ENCODE measurements around the gene DSG2. TPM values are rescaled to one million over a fixed set of nuclear protein-coding genes. Genes with fewer than 3 reads are reported as not detected.

DSG2 gene
- total RNA-seq, 1 experiment from 2014 or later: 12.1 TPM

DNA sequence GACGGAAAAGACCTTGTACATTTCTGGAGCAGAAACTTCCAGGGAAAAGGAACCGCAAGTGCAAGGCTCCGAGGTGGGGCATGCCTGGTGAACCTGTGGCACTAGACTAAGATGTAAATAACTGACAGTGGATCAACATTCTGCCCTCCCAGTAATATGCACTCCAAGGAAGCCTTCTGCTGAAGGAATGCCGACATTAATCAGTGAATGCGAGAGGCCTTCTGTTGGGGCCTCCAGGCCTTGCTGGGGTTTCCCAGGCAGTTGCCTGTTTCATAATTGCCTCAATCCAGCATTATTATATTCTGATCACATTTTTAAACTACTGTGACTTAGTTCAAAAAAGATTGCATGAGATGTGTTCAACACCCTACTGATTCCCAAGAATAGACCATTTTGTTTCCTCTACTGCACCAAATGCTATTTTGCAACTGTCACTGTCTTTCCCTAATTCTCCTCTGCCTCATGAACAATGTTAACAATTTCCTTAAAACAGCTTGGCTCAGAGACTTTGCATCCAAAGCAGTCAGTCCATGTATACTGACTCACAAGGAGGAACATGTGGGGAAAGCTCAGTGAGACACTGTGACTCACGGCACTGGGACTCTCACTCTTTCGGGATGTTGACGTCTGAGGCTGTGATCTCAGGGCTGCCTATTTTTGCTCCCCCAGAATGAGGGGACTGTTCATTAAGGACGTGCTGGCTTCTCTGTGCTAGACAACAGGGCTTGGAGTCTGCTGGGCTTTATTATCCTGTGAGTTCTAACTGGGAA is 10.5 kb upstream of the DSG2 start:
- DNase-seq (ENCODE audit: low read depth, low spot score): no peak
- in situ Hi-C loops (cut with HindIII; ENCODE audit: low pct_unique_long_range_greater_than_20kb, low sequenced_read_pairs) (no loop called here), intact Hi-C loops (cut with micrococcal nuclease; ENCODE audit: unreplicated experiment) (no loop called here)
- POLR2A ChIA-PET: no interaction called here
- no peak for ATAC-seq
- no TSS peak for BruUV-seq (replicated peaks)
- Histone ChIP-seq H3K27ac (ENCODE audit: low read length) (no peak overlapping the region), H3K27me3 (ENCODE audit: control insufficient read depth, insufficient read depth, low read length) (no peaks in the 10 kb centered on the region), H3K4me3 (ENCODE audit: low read depth in 2 of 2, low read length in 2 of 2) (no peak overlapping the region), H3K9me3 (ENCODE audit: control insufficient read depth, insufficient read depth, low read depth, low read length) (no peaks in the 10 kb centered on the region), H3K4me1 (ENCODE audit: control insufficient read depth, insufficient read depth, low read length) (no peaks in the 10 kb centered on the region), H3K36me3 (ENCODE audit: control insufficient read depth, insufficient read depth, low read length) (no peaks in the 10 kb centered on the region)
- CTCF ChIA-PET: no interaction called here
- TF ChIP-seq TCF7L2 (IDR thresholded peaks at IDR 0.05; ENCODE audit: low read depth, low read length): no peak
- TF ChIP-seq, protein P1, sequence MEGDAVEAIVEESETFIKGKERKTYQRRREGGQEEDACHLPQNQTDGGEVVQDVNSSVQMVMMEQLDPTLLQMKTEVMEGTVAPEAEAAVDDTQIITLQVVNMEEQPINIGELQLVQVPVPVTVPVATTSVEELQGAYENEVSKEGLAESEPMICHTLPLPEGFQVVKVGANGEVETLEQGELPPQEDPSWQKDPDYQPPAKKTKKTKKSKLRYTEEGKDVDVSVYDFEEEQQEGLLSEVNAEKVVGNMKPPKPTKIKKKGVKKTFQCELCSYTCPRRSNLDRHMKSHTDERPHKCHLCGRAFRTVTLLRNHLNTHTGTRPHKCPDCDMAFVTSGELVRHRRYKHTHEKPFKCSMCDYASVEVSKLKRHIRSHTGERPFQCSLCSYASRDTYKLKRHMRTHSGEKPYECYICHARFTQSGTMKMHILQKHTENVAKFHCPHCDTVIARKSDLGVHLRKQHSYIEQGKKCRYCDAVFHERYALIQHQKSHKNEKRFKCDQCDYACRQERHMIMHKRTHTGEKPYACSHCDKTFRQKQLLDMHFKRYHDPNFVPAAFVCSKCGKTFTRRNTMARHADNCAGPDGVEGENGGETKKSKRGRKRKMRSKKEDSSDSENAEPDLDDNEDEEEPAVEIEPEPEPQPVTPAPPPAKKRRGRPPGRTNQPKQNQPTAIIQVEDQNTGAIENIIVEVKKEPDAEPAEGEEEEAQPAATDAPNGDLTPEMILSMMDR (IDR thresholded peaks at IDR 0.05): no peak
- no peak for TF ChIP-seq SIN3A (IDR thresholded peaks at IDR 0.05; ENCODE audit: borderline replicate concordance, insufficient read depth, low read depth, low read length)
- TF ChIP-seq, protein P2, sequence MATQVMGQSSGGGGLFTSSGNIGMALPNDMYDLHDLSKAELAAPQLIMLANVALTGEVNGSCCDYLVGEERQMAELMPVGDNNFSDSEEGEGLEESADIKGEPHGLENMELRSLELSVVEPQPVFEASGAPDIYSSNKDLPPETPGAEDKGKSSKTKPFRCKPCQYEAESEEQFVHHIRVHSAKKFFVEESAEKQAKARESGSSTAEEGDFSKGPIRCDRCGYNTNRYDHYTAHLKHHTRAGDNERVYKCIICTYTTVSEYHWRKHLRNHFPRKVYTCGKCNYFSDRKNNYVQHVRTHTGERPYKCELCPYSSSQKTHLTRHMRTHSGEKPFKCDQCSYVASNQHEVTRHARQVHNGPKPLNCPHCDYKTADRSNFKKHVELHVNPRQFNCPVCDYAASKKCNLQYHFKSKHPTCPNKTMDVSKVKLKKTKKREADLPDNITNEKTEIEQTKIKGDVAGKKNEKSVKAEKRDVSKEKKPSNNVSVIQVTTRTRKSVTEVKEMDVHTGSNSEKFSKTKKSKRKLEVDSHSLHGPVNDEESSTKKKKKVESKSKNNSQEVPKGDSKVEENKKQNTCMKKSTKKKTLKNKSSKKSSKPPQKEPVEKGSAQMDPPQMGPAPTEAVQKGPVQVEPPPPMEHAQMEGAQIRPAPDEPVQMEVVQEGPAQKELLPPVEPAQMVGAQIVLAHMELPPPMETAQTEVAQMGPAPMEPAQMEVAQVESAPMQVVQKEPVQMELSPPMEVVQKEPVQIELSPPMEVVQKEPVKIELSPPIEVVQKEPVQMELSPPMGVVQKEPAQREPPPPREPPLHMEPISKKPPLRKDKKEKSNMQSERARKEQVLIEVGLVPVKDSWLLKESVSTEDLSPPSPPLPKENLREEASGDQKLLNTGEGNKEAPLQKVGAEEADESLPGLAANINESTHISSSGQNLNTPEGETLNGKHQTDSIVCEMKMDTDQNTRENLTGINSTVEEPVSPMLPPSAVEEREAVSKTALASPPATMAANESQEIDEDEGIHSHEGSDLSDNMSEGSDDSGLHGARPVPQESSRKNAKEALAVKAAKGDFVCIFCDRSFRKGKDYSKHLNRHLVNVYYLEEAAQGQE (IDR thresholded peaks at IDR 0.05; ENCODE audit: insufficient read depth in 1 of 2, low read depth in 2 of 2, low read length in 1 of 2): no peak
- TF ChIP-seq POLR2AphosphoS5 (IDR thresholded peaks at IDR 0.05; ENCODE audit: low read depth, low read length): no peak

DNA sequence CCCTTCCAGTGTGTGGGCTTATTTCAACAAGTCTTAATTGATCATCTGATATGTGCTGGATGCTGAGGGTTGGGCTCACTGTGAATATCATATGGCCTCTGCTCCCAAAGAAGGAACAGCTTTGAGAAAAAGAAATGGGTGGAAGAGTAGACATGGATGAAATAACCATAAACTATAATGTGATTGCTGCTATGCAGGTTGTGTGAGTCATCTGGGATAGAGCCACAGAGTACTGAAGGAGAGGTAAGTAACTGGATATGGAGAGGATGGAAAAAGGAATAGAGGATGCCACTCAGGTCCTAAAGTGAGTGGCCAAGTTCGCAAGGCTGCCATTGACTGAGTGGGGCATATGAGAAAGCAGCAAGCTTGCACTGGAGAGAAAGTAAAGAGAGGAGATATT is 8.7 kb upstream of the DSG2 start:
- Histone ChIP-seq H3K9me3 (ENCODE audit: control insufficient read depth, insufficient read depth, low read depth, low read length) (no peaks in the 10 kb centered on the region), H3K4me1 (ENCODE audit: control insufficient read depth, insufficient read depth, low read length) (no peaks in the 10 kb centered on the region), H3K27me3 (ENCODE audit: control insufficient read depth, insufficient read depth, low read length) (no peaks in the 10 kb centered on the region), H3K36me3 (ENCODE audit: control insufficient read depth, insufficient read depth, low read length) (no peaks in the 10 kb centered on the region), H3K4me3 (ENCODE audit: low read depth in 2 of 2, low read length in 2 of 2) (no peak overlapping the region), H3K27ac (ENCODE audit: low read length) (no peak overlapping the region)
- DNase-seq (ENCODE audit: low read depth, low spot score) (no peak), ATAC-seq (no peak)
- TF ChIP-seq SIN3A (IDR thresholded peaks at IDR 0.05; ENCODE audit: borderline replicate concordance, insufficient read depth, low read depth, low read length): no peak
- TF ChIP-seq TCF7L2 (IDR thresholded peaks at IDR 0.05; ENCODE audit: low read depth, low read length): no peak
- TF ChIP-seq, protein P1 (IDR thresholded peaks at IDR 0.05): no peak
- no peak for TF ChIP-seq POLR2AphosphoS5 (IDR thresholded peaks at IDR 0.05; ENCODE audit: low read depth, low read length)
- TF ChIP-seq, protein P2 (IDR thresholded peaks at IDR 0.05; ENCODE audit: insufficient read depth in 1 of 2, low read depth in 2 of 2, low read length in 1 of 2): no peak
- intact Hi-C loops (cut with micrococcal nuclease; ENCODE audit: unreplicated experiment) (no loop called here), in situ Hi-C loops (cut with HindIII; ENCODE audit: low pct_unique_long_range_greater_than_20kb, low sequenced_read_pairs) (no loop called here)
- no TSS peak for BruUV-seq (replicated peaks)
- ChIA-PET CTCF (no interaction called here), POLR2A (no interaction called here)

Data from Panc1 (cell line).